Neural crest cell (in vitro differentiated cells): ENCODE data around the gene CPPED1. TPM values are rescaled to one million over a fixed set of nuclear protein-coding genes. Genes with fewer than 3 reads are reported as not detected.

Experiments used
- DNase-seq: peaks from one replicate; pipeline ENCODE4 v3.0.0; 2021; ENCODE audit warnings: low read depth, mixed read lengths, low spot score
- H3K27ac Mint-ChIP-seq: one replicate; pipeline ENCODE4 v1.8.0; 2021; ENCODE audit warnings: mild to moderate bottlenecking, mixed read lengths; ENCODE audit not compliant: unreplicated experiment
- H3K27me3 Mint-ChIP-seq: 2 replicates; pipeline ENCODE4 v1.8.0; 2021; ENCODE audit warnings: low read depth, mild to moderate bottlenecking, mixed read lengths
- H3K36me3 Mint-ChIP-seq: 2 replicates; pipeline ENCODE4 v1.8.0; 2021; ENCODE audit warnings: low read depth, mild to moderate bottlenecking, mixed read lengths
- H3K4me1 Mint-ChIP-seq: 2 replicates; pipeline ENCODE4 v1.8.0; 2021; ENCODE audit warnings: mixed read lengths
- H3K4me3 Mint-ChIP-seq: one replicate; pipeline ENCODE4 v1.8.0; 2021; ENCODE audit warnings: mild to moderate bottlenecking, mixed read lengths
- H3K9me3 Mint-ChIP-seq: 2 replicates; pipeline ENCODE4 v1.8.0; 2021; ENCODE audit warnings: mixed read lengths
- CTCF ChIP-seq: fragments of 200-600 bp; sonication (generic); conservative IDR thresholded peaks from 2 replicates; pipeline ENCODE4 v1.5.0; 2021; ENCODE audit warnings: antibody characterized with exemption, mild to moderate bottlenecking
- long read RNA-seq: library from polyadenylated mRNA; unstranded; transcript quantifications from one replicate; pipeline ENCODE4 v2.0.0, GENCODE V29; 2020
- total RNA-seq: library from RNA; stranded (reverse); gene quantifications from 2 replicates; pipeline ENCODE4 v1.2.1, GENCODE V29; 2021

Gene CPPED1
- 6.9 and 7.6 TPM in 2 replicates for total RNA-seq
- long read RNA-seq, full-length matches to known transcripts: 30 of 35 reads
- long read RNA-seq, partial matches to known transcripts: 4 of 35 reads
- long read RNA-seq, other reads (novel, unspliced or antisense): 1 of 35 reads

GRCh38 chr16:12803203-12804093 lies at the start of gene CPPED1:
CPPED1 (minus strand) TSS chr16:12803887; CDS start chr16:12803776, 111 bp downstream.
- Mint-ChIP-seq H3K4me3 (peak within 1 kb of the TSS; percentile 91), H3K27me3 (no peaks in the 10 kb centered on the region), H3K27ac (peak within 1 kb of the TSS; percentile 39), H3K9me3 (no peaks in the 10 kb centered on the region), H3K4me1 (peaks cover 18% of the 10 kb centered on the region), H3K36me3 (no peaks in the 10 kb centered on the region)
- TF ChIP-seq CTCF: no peak
- peak; percentile 77 for DNase-seq

GRCh38 chr16:12850186-12850585 lies 46.5 kb upstream of the CPPED1 start:
- no peaks in the 10 kb centered on the region for H3K4me1 Mint-ChIP-seq
- DNase-seq: no peak
- peaks cover 4% of the 10 kb centered on the region for H3K27me3 Mint-ChIP-seq
- no peak for TF ChIP-seq CTCF
- no peaks in the 10 kb centered on the region for H3K36me3 Mint-ChIP-seq
- no peak overlapping the region for H3K4me3 Mint-ChIP-seq
- no peaks in the 10 kb centered on the region for H3K9me3 Mint-ChIP-seq
- H3K27ac Mint-ChIP-seq: no peak overlapping the region

- H3K27me3 Mint-ChIP-seq: peaks cover 8% of the 10 kb centered on the region
- H3K4me1 Mint-ChIP-seq: no peaks in the 10 kb centered on the region
- no peaks in the 10 kb centered on the region for H3K9me3 Mint-ChIP-seq
- H3K4me3 Mint-ChIP-seq: no peak overlapping the region
- DNase-seq: no peak
- TF ChIP-seq CTCF: no peak
- no peaks in the 10 kb centered on the region for H3K36me3 Mint-ChIP-seq
- no peak overlapping the region for H3K27ac Mint-ChIP-seq
Observed at GRCh38 chr16:12846592-12846991, 42.9 kb upstream of the CPPED1 start.

GRCh38 chr16:12845282-12845681 lies 41.6 kb upstream of the CPPED1 start:
- Mint-ChIP-seq H3K4me1 (no peaks in the 10 kb centered on the region), H3K27me3 (peaks cover 10% of the 10 kb centered on the region), H3K4me3 (no peak overlapping the region), H3K27ac (no peak overlapping the region), H3K9me3 (peaks cover 5% of the 10 kb centered on the region), H3K36me3 (no peaks in the 10 kb centered on the region)
- DNase-seq: no peak
- TF ChIP-seq CTCF: no peak

- no peak for TF ChIP-seq CTCF
- no peaks in the 10 kb centered on the region for H3K4me1 Mint-ChIP-seq
Observed at GRCh38 chr16:12837756-12838155, 34.1 kb upstream of the CPPED1 start.

More at GRCh38 chr16:12837756-12838155, 34.1 kb upstream of the CPPED1 start:
- Mint-ChIP-seq H3K27ac (no peak overlapping the region), H3K27me3 (peaks cover 11% of the 10 kb centered on the region), H3K4me3 (no peak overlapping the region), H3K36me3 (no peaks in the 10 kb centered on the region), H3K9me3 (peaks cover 11% of the 10 kb centered on the region)
- no peak for DNase-seq
